AG09319 (cell line): ENCODE measurements around the gene GIPC3.
"Not testable (repeated sequence)": the region's sequence is repeated elsewhere in the genome, so short reads cannot be mapped to it uniquely, and the experiment has no call there.

Experiments used
- DNase-seq: peaks from one replicate; pipeline ENCODE4 v3.0.0-alpha.2; 2010; ENCODE audit warnings: low read depth; ENCODE audit errors: extremely low read depth
- CTCF ChIP-seq: IDR thresholded peaks from 2 replicates; pipeline ENCODE4 v1.5.1; 2011; ENCODE audit warnings: low read depth, mild to moderate bottlenecking, inconsistent platforms, low read length, moderate library complexity

Gene GIPC3

GRCh38 chr19:3580156-3580934 is 4.9 kb upstream of the GIPC3 start:
- no peak for TF ChIP-seq CTCF
- peak; percentile 43 for DNase-seq

- not testable (repeated sequence) for DNase-seq
Measured at GRCh38 chr19:3581792-3582191, 3.5 kb upstream of the GIPC3 start.

GRCh38 chr19:3584036-3584802 is 1.1 kb upstream of the GIPC3 start:
- DNase-seq: not testable (repeated sequence)

- TF ChIP-seq CTCF: peak; percentile 42
- DNase-seq: no peak
Measured at GRCh38 chr19:3586127-3586626, 899 bp downstream of the GIPC3 start.

- DNase-seq: no peak
- TF ChIP-seq CTCF: no peak
Measured at GRCh38 chr19:3586707-3587346, 1.5 kb downstream of the GIPC3 start.

- DNase-seq: no peak
- no peak for TF ChIP-seq CTCF
Measured at GRCh38 chr19:3589439-3589838, 4.2 kb downstream of the GIPC3 start.

GRCh38 chr19:3589949-3590348 is 4.7 kb downstream of the GIPC3 start:
- TF ChIP-seq CTCF: no peak
- DNase-seq: no peak
